ENCODE results near the gene CCBE1.
A peak's percentile ranks its signal among the peaks of the same experiment; 100 is the strongest.

CCBE1 gene

DNA sequence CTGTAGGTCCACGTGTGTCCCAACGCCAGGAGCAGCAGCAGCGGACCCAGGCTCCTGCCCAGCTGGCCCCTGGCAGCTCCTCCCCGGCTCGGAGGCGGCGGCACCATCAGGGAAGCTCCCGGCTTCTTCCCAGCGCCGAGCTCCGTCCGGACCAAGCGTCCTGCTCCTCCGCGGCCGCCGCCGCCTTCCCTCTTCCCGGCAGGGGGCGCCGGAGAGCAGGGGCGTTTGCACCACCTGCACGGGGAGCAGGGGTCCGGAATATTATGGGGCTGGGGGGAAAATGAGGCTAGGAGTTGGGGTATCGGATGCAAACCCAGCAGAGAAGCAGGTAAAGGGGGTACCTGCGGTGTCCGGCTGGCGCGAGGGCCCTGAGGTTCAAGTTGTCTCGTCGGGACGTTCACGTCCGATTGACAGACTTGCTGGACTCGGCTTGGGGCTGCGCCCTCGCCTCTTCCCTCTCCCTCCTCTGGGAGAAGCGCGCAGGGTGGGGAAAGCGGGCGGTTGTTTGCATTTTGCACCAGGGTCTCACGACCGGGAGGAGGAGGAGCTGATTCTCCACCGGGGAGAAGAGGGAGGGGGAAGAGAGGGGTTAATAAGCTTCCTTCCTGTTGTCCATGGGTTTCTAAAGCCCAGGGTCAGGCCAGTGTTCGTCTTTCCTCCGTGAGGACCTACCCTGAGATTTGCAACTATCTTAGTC lies at the start of gene CCBE1:
CCBE1 (minus strand) TSS at position 188 of the 697 bp plus-strand sequence.
- peak; percentile 42 for TF ChIP-seq RAD21 (IDR thresholded peaks at IDR 0.05; ENCODE audit: low read depth)
- TF ChIP-seq CEBPB (IDR thresholded peaks at IDR 0.05): no peak
- TF ChIP-seq TCF12 (IDR thresholded peaks at IDR 0.05; ENCODE audit: low read depth): no peak

DNA sequence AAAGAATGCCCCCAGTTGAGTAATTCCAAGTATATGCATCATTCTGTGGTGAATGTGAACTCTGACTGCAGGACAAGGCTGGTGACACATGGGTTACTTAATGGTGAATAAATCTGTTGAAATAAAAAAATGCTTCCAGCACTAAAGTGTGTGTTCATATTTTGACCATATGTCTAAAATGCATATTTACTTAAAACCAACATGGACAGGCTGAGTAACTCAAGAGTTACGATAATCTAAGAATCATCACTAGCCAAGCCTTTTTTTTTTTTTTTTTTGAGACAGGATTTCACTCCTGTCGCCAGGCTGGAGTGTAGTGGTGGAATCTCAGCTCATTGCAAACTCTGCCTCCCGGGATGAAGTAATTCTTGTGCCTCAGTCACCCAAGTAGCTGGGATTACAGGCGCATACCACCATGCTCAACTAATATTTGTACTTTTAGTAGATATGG lies 47.1 kb upstream of the CCBE1 start:
- TF ChIP-seq NFIC (IDR thresholded peaks at IDR 0.05) (no peak), EGR1 (IDR thresholded peaks at IDR 0.05) (no peak), EP300 (IDR thresholded peaks at IDR 0.05; ENCODE audit: borderline replicate concordance) (no peak), ZBTB7A (IDR thresholded peaks at IDR 0.05; ENCODE audit: low read depth) (no peak), TEAD4 (IDR thresholded peaks at IDR 0.05) (no peak), CEBPB (IDR thresholded peaks at IDR 0.05) (no peak), YY1 (IDR thresholded peaks at IDR 0.05; ENCODE audit: low read depth) (no peak), TAF1 (IDR thresholded peaks at IDR 0.05; ENCODE audit: low read depth) (no peak), CREB1 (IDR thresholded peaks at IDR 0.05; ENCODE audit: low read depth) (no peak)
- TF ChIP-seq, protein P1, sequence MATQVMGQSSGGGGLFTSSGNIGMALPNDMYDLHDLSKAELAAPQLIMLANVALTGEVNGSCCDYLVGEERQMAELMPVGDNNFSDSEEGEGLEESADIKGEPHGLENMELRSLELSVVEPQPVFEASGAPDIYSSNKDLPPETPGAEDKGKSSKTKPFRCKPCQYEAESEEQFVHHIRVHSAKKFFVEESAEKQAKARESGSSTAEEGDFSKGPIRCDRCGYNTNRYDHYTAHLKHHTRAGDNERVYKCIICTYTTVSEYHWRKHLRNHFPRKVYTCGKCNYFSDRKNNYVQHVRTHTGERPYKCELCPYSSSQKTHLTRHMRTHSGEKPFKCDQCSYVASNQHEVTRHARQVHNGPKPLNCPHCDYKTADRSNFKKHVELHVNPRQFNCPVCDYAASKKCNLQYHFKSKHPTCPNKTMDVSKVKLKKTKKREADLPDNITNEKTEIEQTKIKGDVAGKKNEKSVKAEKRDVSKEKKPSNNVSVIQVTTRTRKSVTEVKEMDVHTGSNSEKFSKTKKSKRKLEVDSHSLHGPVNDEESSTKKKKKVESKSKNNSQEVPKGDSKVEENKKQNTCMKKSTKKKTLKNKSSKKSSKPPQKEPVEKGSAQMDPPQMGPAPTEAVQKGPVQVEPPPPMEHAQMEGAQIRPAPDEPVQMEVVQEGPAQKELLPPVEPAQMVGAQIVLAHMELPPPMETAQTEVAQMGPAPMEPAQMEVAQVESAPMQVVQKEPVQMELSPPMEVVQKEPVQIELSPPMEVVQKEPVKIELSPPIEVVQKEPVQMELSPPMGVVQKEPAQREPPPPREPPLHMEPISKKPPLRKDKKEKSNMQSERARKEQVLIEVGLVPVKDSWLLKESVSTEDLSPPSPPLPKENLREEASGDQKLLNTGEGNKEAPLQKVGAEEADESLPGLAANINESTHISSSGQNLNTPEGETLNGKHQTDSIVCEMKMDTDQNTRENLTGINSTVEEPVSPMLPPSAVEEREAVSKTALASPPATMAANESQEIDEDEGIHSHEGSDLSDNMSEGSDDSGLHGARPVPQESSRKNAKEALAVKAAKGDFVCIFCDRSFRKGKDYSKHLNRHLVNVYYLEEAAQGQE (IDR thresholded peaks at IDR 0.05; ENCODE audit: low read depth): no peak
- TF ChIP-seq, protein P2, sequence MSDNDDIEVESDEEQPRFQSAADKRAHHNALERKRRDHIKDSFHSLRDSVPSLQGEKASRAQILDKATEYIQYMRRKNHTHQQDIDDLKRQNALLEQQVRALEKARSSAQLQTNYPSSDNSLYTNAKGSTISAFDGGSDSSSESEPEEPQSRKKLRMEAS (IDR thresholded peaks at IDR 0.05): no peak

DNA sequence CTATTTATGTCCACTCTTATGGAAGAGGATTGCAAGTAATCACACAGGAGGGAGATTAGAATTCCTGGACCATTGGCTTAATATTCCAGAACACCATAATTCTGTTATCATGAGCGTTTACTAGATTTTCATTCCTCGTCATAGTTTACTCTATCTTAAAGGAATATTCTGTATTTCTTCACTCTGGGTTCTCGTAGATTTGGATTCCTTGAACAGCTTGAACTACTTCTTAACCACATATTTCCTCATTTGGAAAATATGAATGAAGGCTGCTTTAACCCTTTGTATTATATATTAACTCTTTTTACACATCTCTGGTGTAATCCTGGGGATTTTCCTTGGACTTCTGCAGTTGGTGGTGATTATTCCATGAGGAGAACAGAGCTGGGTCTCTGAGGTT lies 46.3 kb upstream of the CCBE1 start:
- TF ChIP-seq CREB1 (IDR thresholded peaks at IDR 0.05; ENCODE audit: low read depth) (no peak), TEAD4 (IDR thresholded peaks at IDR 0.05) (no peak), RAD21 (IDR thresholded peaks at IDR 0.05; ENCODE audit: low read depth) (no peak), FOXM1 (IDR thresholded peaks at IDR 0.05; ENCODE audit: borderline replicate concordance, low read depth) (no peak), EGR1 (IDR thresholded peaks at IDR 0.05) (no peak), EP300 (IDR thresholded peaks at IDR 0.05; ENCODE audit: borderline replicate concordance) (no peak), CEBPB (IDR thresholded peaks at IDR 0.05) (no peak), TAF1 (IDR thresholded peaks at IDR 0.05; ENCODE audit: low read depth) (no peak), ZBTB7A (IDR thresholded peaks at IDR 0.05; ENCODE audit: low read depth) (no peak), TCF12 (IDR thresholded peaks at IDR 0.05; ENCODE audit: low read depth) (no peak), YY1 (IDR thresholded peaks at IDR 0.05; ENCODE audit: low read depth) (no peak), NFIC (IDR thresholded peaks at IDR 0.05) (no peak)
- TF ChIP-seq, protein P1 (IDR thresholded peaks at IDR 0.05; ENCODE audit: low read depth): no peak
- TF ChIP-seq, protein P3, sequence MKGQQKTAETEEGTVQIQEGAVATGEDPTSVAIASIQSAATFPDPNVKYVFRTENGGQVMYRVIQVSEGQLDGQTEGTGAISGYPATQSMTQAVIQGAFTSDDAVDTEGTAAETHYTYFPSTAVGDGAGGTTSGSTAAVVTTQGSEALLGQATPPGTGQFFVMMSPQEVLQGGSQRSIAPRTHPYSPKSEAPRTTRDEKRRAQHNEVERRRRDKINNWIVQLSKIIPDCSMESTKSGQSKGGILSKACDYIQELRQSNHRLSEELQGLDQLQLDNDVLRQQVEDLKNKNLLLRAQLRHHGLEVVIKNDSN (IDR thresholded peaks at IDR 0.05): no peak
- TF ChIP-seq, protein P2 (IDR thresholded peaks at IDR 0.05): no peak

DNA sequence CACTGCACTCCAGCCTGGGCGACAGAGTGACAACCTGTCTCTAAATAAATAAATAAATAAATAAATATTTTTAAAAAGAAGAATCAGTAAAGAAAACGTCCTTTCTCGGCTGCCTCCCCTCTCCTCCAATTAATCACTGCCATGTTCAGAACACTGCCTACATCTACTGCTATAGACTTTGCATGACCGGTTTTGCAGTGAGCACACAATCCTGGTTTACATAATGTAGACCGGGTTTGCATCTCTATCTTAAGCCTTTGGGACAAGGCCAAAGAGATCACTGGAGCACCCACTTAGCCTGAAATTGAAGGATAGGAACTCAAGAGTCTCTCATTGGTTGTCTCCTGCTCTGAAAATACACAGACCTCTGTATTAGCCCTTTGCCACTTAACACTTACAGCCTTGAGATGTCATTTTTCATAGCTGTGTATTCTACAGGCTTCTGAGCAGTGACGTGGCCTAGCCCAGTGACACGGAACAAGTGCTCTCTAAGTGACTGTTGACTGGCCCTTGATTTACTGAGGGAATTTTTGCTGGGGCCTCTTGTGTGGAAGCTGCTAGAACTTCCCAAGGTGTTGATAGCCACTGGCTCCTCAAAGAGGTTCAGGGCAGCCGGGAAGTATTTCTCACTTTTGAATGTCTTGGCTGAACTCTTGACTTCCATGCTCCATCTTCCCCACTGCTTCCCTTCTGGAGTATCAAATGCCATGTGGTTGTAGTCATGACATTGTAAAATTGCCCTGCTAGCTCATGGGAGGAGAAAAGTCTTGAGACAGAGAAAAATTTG lies 45.3 kb upstream of the CCBE1 start:
- TF ChIP-seq, protein P1 (IDR thresholded peaks at IDR 0.05; ENCODE audit: low read depth): no peak

DNA sequence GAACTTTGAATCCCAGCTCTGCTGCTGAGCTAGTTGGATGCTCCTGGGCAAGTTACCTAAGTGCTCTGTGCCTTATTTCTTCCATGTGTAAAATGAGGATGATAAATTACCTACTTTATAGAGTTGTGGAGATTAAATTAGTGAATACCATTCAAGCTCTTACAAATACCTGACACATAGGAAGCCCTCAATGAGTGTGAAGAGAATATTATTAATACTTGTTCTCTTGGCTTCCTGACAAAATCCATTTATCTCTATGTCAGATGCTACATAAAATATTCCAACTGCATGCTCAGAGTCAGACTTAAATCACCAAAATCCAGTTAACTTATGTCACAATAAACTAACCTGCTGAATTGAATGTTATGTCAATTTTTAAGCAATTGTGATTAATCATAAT lies 42.9 kb upstream of the CCBE1 start:
- TF ChIP-seq EP300 (IDR thresholded peaks at IDR 0.05; ENCODE audit: borderline replicate concordance) (no peak), CREB1 (IDR thresholded peaks at IDR 0.05; ENCODE audit: low read depth) (no peak), TAF1 (IDR thresholded peaks at IDR 0.05; ENCODE audit: low read depth) (no peak), NFIC (IDR thresholded peaks at IDR 0.05) (no peak), RAD21 (IDR thresholded peaks at IDR 0.05; ENCODE audit: low read depth) (no peak)
- TF ChIP-seq, protein P2 (IDR thresholded peaks at IDR 0.05): no peak

Data from Ishikawa (cell line).